Panc1 (cell line): ENCODE data around the gene GLOD4. TPM values are rescaled to one million over a fixed set of nuclear protein-coding genes. Genes with fewer than 3 reads are reported as not detected.

Experiments
- ATAC-seq: fragments of 200-7000 bp; cut with Tn5 transposase; 2 replicates; pipeline ENCODE4 v1.9.1; 2020; ENCODE audit warnings: mild to moderate bottlenecking, moderate library complexity
- BruUV-seq: library from RNA; stranded (reverse); fragments of 400-500 nt; replicated peaks from 2 replicates; lab custom pipeline; 2021; lab: Mats Ljungman, UMichigan
- CTCF ChIA-PET: fragments of 300-600 bp; sonication (Branson Sonifier 250); formaldehyde crosslinking; loops from one replicate; lab custom pipeline; 2022; ENCODE audit warnings: antibody characterized with exemption; lab: Charles Lee
- POLR2A ChIA-PET: fragments of 300-600 bp; sonication (Branson Sonifier 250); formaldehyde crosslinking; loops from one replicate; lab custom pipeline; 2022; ENCODE audit warnings: antibody characterized with exemption; lab: Charles Lee
- DNase-seq: peaks from one replicate; pipeline ENCODE4 v3.0.0-alpha.2; 2010; ENCODE audit warnings: low read depth, low spot score
- H3K27ac ChIP-seq: 2 replicates; pipeline ENCODE4 v1.5.1; 2011; ENCODE audit warnings: mild to moderate bottlenecking, low read length, inconsistent platforms
- H3K27me3 ChIP-seq: fragments of 200-500 bp; sonication (Bioruptor generic); 2 replicates; pipeline ENCODE4 v1.6.0; 2014; ENCODE audit warnings: low read length, inconsistent platforms; ENCODE audit not compliant: control insufficient read depth, insufficient read depth
- H3K36me3 ChIP-seq: fragments of 200-500 bp; sonication (Bioruptor generic); 2 replicates; pipeline ENCODE4 v1.5.1; 2014; ENCODE audit warnings: inconsistent platforms, mild to moderate bottlenecking, low read length, moderate library complexity; ENCODE audit not compliant: control insufficient read depth, insufficient read depth
- H3K4me1 ChIP-seq: 2 replicates; pipeline ENCODE4 v1.5.1; 2011; ENCODE audit warnings: inconsistent platforms, mild to moderate bottlenecking, low read length, moderate library complexity; ENCODE audit not compliant: control insufficient read depth, insufficient read depth
- H3K4me3 ChIP-seq, 2 experiments: 2 replicates each; pipeline ENCODE4 v1.5.1; 2011 to 2012; ENCODE audit warnings: low read depth in 2 of 2, low read length in 2 of 2, mild to moderate bottlenecking in 2 of 2, inconsistent platforms in 1 of 2, moderate library complexity in 1 of 2
- H3K9me3 ChIP-seq: fragments of 200-500 bp; sonication (Bioruptor generic); 2 replicates; pipeline ENCODE4 v1.5.1; 2014; ENCODE audit warnings: low read depth, mild to moderate bottlenecking, inconsistent platforms, low read length, moderate library complexity; ENCODE audit not compliant: control insufficient read depth, insufficient read depth
- POLR2AphosphoS5 ChIP-seq: IDR thresholded peaks from 2 replicates; pipeline ENCODE4 v1.6.1; 2012; ENCODE audit warnings: mild to moderate bottlenecking, low read depth, low read length, moderate library complexity
- SIN3A ChIP-seq: IDR thresholded peaks from 2 replicates; pipeline ENCODE4 v1.6.1; 2012; ENCODE audit warnings: low read depth, mild to moderate bottlenecking, low read length, moderate library complexity, borderline replicate concordance; ENCODE audit not compliant: insufficient read depth
- TCF7L2 ChIP-seq: IDR thresholded peaks from 2 replicates; pipeline ENCODE4 v1.6.1; 2011; ENCODE audit warnings: mild to moderate bottlenecking, low read depth, low read length, inconsistent platforms
- in situ Hi-C: cut with HindIII; loops from 2 replicates; pipeline ENCODE4 v1.10.0; 2016; ENCODE audit warnings: low sequenced_read_pairs, low pct_unique_long_range_greater_than_20kb
- intact Hi-C: fragments of 100-400 bp; cut with micrococcal nuclease; formaldehyde crosslinking; loops from one replicate; pipeline ENCODE4 v1.10.0; 2022; ENCODE audit not compliant: unreplicated experiment
- total RNA-seq: library from RNA; stranded (reverse); gene quantifications from one replicate; pipeline ENCODE4 v1.2.1, GENCODE V29; 2021; ENCODE audit not compliant: unreplicated experiment
- TF ChIP-seq, protein P1 (sequence below): fragments of 450-650 bp; IDR thresholded peaks from 2 replicates; pipeline ENCODE4 v1.5.1; 2017; ENCODE audit warnings: mild to moderate bottlenecking
- TF ChIP-seq, protein P2 (sequence below), 2 experiments: IDR thresholded peaks; 2 replicates each; pipeline ENCODE4 v1.6.1; 2011 to 2012; ENCODE audit warnings: low read depth in 2 of 2, control low read depth in 1 of 2, low read length in 1 of 2, mild to moderate bottlenecking in 1 of 2, moderate library complexity in 1 of 2; ENCODE audit not compliant: insufficient read depth in 1 of 2

Gene GLOD4
- total RNA-seq, 1 experiment from 2014 or later = 57.8 TPM

DNA sequence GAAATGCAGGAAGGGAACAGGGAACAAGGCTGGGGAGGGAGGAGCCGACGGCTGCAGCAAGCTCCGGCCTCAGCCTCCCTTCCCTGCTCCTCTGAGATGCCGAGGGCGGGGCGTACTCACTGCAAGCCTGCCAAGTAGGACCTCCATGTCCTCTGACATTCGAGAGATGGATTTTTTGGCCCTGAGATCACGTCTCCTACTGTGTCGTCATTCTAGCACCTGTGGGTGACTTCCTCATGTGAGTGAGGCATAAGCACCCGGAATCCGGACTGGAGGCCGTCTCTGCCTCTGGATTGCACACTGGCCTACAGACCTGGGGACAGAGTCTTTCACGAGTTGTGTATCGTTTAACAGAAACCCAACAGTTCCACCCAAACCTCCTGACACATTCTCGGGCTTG, 14.5 kb upstream of the GLOD4 start:
- ChIA-PET CTCF (interaction anchor here (2.1 kb wide), 1 partner anchor 185 kb away, joined by 14 read pairs; no protein-coding TSS in a partner anchor), POLR2A (no interaction called here)

GRCh38 chr17:795721-796120, 13.6 kb upstream of the GLOD4 start:
- H3K4me1 ChIP-seq = peaks cover 17% of the 10 kb centered on the region
- peak overlapping the region; percentile 17; the same call in 1 of the 2 replicates for H3K27ac ChIP-seq
- TF ChIP-seq, protein P1, sequence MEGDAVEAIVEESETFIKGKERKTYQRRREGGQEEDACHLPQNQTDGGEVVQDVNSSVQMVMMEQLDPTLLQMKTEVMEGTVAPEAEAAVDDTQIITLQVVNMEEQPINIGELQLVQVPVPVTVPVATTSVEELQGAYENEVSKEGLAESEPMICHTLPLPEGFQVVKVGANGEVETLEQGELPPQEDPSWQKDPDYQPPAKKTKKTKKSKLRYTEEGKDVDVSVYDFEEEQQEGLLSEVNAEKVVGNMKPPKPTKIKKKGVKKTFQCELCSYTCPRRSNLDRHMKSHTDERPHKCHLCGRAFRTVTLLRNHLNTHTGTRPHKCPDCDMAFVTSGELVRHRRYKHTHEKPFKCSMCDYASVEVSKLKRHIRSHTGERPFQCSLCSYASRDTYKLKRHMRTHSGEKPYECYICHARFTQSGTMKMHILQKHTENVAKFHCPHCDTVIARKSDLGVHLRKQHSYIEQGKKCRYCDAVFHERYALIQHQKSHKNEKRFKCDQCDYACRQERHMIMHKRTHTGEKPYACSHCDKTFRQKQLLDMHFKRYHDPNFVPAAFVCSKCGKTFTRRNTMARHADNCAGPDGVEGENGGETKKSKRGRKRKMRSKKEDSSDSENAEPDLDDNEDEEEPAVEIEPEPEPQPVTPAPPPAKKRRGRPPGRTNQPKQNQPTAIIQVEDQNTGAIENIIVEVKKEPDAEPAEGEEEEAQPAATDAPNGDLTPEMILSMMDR = no peak
- TF ChIP-seq SIN3A = no peak
- TF ChIP-seq TCF7L2 = no peak
- TF ChIP-seq, protein P2, sequence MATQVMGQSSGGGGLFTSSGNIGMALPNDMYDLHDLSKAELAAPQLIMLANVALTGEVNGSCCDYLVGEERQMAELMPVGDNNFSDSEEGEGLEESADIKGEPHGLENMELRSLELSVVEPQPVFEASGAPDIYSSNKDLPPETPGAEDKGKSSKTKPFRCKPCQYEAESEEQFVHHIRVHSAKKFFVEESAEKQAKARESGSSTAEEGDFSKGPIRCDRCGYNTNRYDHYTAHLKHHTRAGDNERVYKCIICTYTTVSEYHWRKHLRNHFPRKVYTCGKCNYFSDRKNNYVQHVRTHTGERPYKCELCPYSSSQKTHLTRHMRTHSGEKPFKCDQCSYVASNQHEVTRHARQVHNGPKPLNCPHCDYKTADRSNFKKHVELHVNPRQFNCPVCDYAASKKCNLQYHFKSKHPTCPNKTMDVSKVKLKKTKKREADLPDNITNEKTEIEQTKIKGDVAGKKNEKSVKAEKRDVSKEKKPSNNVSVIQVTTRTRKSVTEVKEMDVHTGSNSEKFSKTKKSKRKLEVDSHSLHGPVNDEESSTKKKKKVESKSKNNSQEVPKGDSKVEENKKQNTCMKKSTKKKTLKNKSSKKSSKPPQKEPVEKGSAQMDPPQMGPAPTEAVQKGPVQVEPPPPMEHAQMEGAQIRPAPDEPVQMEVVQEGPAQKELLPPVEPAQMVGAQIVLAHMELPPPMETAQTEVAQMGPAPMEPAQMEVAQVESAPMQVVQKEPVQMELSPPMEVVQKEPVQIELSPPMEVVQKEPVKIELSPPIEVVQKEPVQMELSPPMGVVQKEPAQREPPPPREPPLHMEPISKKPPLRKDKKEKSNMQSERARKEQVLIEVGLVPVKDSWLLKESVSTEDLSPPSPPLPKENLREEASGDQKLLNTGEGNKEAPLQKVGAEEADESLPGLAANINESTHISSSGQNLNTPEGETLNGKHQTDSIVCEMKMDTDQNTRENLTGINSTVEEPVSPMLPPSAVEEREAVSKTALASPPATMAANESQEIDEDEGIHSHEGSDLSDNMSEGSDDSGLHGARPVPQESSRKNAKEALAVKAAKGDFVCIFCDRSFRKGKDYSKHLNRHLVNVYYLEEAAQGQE (IDR thresholded peaks at IDR 0.05; ENCODE audit: insufficient read depth in 1 of 2, low read depth in 2 of 2, low read length in 1 of 2) = no peak
- no peak for TF ChIP-seq POLR2AphosphoS5
- H3K4me3 ChIP-seq = no peak overlapping the region
- DNase-seq = no peak
- ChIA-PET POLR2A (no interaction called here), CTCF (interaction anchor here (0.6 to 2.1 kb wide), 2 partner anchors 143 to 185 kb away, joined by 3 to 14 read pairs; no protein-coding TSS in a partner anchor)
- ATAC-seq = no peak
- no TSS peak for BruUV-seq
- in situ Hi-C loops (no loop called here), intact Hi-C loops (loop anchor here (5.0 kb wide), 1 partner anchor 187 kb away; no protein-coding TSS in a partner anchor)
- no peaks in the 10 kb centered on the region; the same call in 1 of the 2 replicates for H3K36me3 ChIP-seq
- no peaks in the 10 kb centered on the region for H3K9me3 ChIP-seq
- no peaks in the 10 kb centered on the region for H3K27me3 ChIP-seq

More for the DNA sequence above, 14.5 kb upstream of the GLOD4 start:
- no peaks in the 10 kb centered on the region for H3K27me3 ChIP-seq
- H3K4me3 ChIP-seq = no peak overlapping the region
- intact Hi-C loops = loop anchor here (5.0 kb wide), 1 partner anchor 186 kb away; no protein-coding TSS in a partner anchor
- no peaks in the 10 kb centered on the region for H3K9me3 ChIP-seq
- peaks cover 17% of the 10 kb centered on the region for H3K4me1 ChIP-seq
- TF ChIP-seq, protein P1 = no peak
- no peak for TF ChIP-seq TCF7L2
- no peak for TF ChIP-seq SIN3A
- TF ChIP-seq POLR2AphosphoS5 = no peak
- TF ChIP-seq, protein P2 (IDR thresholded peaks at IDR 0.05; ENCODE audit: insufficient read depth in 1 of 2, low read depth in 2 of 2, low read length in 1 of 2) = no peak
- BruUV-seq = no TSS peak
- no peaks in the 10 kb centered on the region; the same call in 1 of the 2 replicates for H3K36me3 ChIP-seq
- ATAC-seq (no peak), DNase-seq (no peak)
- in situ Hi-C loops = no loop called here
- H3K27ac ChIP-seq = no peak overlapping the region
